ENCODE results near the gene TRAF3IP1. TPM values are rescaled to one million over a fixed set of nuclear protein-coding genes. Genes with fewer than 3 reads are reported as not detected.

The TRAF3IP1 gene
- total RNA-seq, 6 donors from 2014 or later: 14.0 to 26.8 (median 18.8) TPM

DNA sequence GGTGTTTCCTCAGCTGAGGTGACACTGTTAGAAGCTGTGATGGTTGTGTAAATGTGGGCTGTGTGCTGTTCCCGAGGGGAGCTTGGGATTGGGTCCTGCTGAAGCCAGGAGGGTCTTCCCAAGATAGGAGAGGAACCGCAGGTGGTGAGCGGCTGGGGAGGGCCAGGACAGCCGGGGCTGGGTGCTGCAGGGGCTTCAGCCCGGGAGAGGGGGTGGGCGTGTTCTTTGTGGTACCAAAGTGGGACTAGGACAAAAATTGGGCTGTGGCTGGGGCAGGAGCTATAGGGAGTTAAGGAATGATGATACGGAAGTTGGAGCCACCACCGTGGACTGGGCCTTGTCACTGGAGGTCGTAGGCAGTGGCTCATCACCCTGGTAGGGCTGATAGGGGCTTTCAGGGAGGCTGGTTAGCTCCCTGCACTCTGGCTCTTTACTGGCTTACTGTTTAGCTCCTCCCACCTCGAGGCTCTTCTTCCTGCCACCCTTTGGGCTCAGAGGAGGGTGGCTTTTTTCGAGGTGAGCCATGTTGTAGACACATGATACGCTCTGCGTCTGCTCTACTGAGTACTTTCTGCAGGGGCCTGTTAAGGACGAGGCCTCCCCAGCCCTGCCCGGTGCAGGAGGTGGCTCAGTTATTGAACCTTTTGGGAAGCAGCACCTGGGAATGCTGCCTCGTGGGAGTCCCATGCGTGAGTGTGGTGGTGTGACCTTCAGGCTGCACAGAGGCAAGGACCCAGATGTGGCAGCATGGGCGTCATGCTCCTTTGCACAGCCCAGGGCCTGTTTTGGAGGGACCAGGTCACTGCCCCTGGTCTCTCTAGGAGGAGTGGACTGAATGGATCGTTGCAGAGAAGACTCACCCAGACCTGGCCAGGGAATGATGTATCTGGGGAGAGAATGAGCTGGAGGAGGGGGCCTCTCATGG lies 128.0 kb downstream of the TRAF3IP1 start:
- TF ChIP-seq, protein P1, sequence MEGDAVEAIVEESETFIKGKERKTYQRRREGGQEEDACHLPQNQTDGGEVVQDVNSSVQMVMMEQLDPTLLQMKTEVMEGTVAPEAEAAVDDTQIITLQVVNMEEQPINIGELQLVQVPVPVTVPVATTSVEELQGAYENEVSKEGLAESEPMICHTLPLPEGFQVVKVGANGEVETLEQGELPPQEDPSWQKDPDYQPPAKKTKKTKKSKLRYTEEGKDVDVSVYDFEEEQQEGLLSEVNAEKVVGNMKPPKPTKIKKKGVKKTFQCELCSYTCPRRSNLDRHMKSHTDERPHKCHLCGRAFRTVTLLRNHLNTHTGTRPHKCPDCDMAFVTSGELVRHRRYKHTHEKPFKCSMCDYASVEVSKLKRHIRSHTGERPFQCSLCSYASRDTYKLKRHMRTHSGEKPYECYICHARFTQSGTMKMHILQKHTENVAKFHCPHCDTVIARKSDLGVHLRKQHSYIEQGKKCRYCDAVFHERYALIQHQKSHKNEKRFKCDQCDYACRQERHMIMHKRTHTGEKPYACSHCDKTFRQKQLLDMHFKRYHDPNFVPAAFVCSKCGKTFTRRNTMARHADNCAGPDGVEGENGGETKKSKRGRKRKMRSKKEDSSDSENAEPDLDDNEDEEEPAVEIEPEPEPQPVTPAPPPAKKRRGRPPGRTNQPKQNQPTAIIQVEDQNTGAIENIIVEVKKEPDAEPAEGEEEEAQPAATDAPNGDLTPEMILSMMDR (IDR thresholded peaks at IDR 0.05): no peak
- no peak for TF ChIP-seq POLR2AphosphoS5 (IDR thresholded peaks at IDR 0.05)
- ATAC-seq (ENCODE audit: low FRiP score in 2 of 2): no peak
- peaks cover 29 to 83% (median 62%) of the 10 kb centered on the region in 4 donors for H3K36me3 ChIP-seq
- peaks cover 0 to 12% (median 9%) of the 10 kb centered on the region in 4 donors for H3K4me1 ChIP-seq
- peak overlapping the region in 1 of 4 donors; percentile 9 for H3K27ac ChIP-seq
- no peaks in the 10 kb centered on the region for H3K27me3 ChIP-seq
- H3K9me3 ChIP-seq: no peaks in the 10 kb centered on the region
- H3K4me3 ChIP-seq: no peak overlapping the region
- 89 to 96% methylated on average over 10 to 19 of the region's 19 CpGs for WGBS, 2 donors
- no peak for DNase-seq

DNA sequence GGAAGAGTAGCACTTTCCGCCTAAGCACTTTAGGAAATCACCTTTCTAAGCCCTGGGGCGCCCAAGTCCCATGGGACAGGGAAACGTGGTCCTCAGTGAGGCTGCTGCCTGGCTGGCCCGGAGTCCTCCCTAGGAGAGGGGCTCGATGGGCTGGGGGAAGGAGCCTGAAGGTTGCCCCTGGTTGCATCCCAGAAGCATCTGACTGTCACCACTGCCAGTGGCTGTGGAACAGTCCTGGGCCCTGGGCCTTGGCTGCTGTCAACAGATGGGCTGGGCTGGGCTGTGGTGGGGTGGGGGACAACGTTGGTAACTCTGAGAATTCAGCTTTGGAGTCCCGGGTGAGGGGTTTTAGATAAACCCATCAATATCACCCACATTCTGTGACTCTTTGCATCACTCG lies 128.9 kb downstream of the TRAF3IP1 start:
- DNase-seq: no peak
- no peak for ATAC-seq (ENCODE audit: low FRiP score in 2 of 2)
- Histone ChIP-seq H3K27ac (peak overlapping the region in 3 of 4 donors; percentile 1 to 40 (median 9)), H3K9me3 (no peaks in the 10 kb centered on the region), H3K27me3 (no peaks in the 10 kb centered on the region), H3K36me3 (peaks cover 26 to 80% (median 60%) of the 10 kb centered on the region in 4 donors), H3K4me1 (peaks cover 0 to 12% (median 9%) of the 10 kb centered on the region in 4 donors), H3K4me3 (no peak overlapping the region)
- WGBS, 2 donors: 86 to 91% methylated on average over 4 to 6 of the region's 8 CpGs
- TF ChIP-seq, protein P1 (IDR thresholded peaks at IDR 0.05): no peak
- no peak for TF ChIP-seq EP300 (IDR thresholded peaks at IDR 0.05)
- TF ChIP-seq POLR2A (IDR thresholded peaks at IDR 0.05): no peak
- no peak for TF ChIP-seq POLR2AphosphoS5 (IDR thresholded peaks at IDR 0.05)

DNA sequence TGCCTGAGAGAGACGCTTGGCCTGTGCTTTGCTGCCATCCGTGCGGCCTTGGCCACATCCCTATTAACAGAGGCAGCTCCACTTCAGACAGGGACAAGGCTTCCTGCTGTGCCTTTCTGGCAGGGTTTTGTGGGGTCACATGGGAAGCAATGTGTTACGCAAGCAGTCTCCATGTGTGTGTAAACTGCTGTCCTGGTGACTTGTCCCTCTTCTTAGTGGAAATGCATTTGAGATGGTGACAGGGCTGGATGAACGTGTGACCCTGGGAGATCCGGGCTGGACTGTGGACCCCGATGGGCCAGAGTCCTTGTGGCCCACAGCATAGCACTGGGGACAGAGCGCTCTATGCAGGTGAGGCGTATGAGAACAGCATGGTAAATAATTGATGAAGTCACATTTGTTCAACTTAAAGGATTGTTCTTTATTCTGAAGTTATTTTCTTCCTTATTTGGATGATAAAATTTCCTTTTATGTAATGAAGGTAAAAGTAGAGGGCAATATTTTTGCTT lies 129.6 kb downstream of the TRAF3IP1 start:
- Histone ChIP-seq H3K27ac (peak overlapping the region in 2 of 4 donors; percentile 13 to 46), H3K27me3 (no peaks in the 10 kb centered on the region), H3K36me3 (peaks cover 19 to 72% (median 53%) of the 10 kb centered on the region in 4 donors), H3K9me3 (no peaks in the 10 kb centered on the region), H3K4me3 (no peak overlapping the region), H3K4me1 (peaks cover 0 to 12% (median 9%) of the 10 kb centered on the region in 4 donors)
- WGBS, 2 donors: 59 to 60% methylated on average over 9 of the region's 9 CpGs
- DNase-seq (peak in 1 of 2 donors; percentile 90), ATAC-seq (ENCODE audit: low FRiP score in 2 of 2) (peak; percentile 70 to 81)
- TF ChIP-seq, protein P1 (IDR thresholded peaks at IDR 0.05): no peak
- TF ChIP-seq EP300 (IDR thresholded peaks at IDR 0.05): peak in 1 of 4 donors; percentile 15
- peak; percentile 47 to 78 for TF ChIP-seq POLR2AphosphoS5 (IDR thresholded peaks at IDR 0.05)

DNA sequence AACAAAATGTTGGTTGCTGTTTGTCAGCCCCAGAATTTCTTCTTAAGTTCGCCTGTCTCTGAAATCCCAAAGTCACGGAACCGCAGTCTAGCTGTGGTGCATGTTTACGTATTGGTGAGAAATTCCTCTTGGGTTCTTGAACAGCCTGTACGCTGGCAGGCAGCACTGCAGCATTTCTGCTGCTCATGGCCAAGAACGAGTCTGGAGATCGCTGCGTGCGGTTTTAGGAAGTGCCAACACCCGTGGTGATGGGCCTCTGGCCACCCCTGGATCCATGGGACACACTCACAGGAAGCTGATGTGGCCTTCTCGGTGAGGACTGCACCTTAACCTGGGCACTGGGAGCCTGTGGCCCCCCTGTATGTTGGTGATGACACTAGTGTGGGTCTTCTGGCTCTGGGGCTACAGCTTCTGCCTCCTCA lies 130.1 kb downstream of the TRAF3IP1 start:
- WGBS, 2 donors: 75 to 79% methylated on average over 9 to 11 of the region's 11 CpGs
- H3K27ac ChIP-seq: peak overlapping the region in 2 of 4 donors; percentile 13 to 46
- no peak for DNase-seq
- H3K36me3 ChIP-seq: peaks cover 15 to 67% (median 48%) of the 10 kb centered on the region in 4 donors
- no peaks in the 10 kb centered on the region for H3K27me3 ChIP-seq
- TF ChIP-seq POLR2A (IDR thresholded peaks at IDR 0.05): no peak
- TF ChIP-seq, protein P1 (IDR thresholded peaks at IDR 0.05): no peak
- no peak for TF ChIP-seq EP300 (IDR thresholded peaks at IDR 0.05)
- TF ChIP-seq POLR2AphosphoS5 (IDR thresholded peaks at IDR 0.05): no peak
- H3K4me1 ChIP-seq: peaks cover 0 to 12% (median 9%) of the 10 kb centered on the region in 4 donors
- H3K4me3 ChIP-seq: no peak overlapping the region
- ATAC-seq (ENCODE audit: low FRiP score in 2 of 2): no peak
- no peaks in the 10 kb centered on the region for H3K9me3 ChIP-seq

Small RNA genes lying within 50 kb of the gene (small RNA-seq; reads per million reads assigned to genes)
- 0 reads per million in 4 donors for gene RNU6-234P

Other genes starting within 250 kb of the TRAF3IP1 start
- gene ESPNL, start 220.2 kb upstream of the TRAF3IP1 start, total RNA-seq: 1 to 10 TPM in 1 of 6 donors, under 1 TPM in 3, not detected in 2; 0.10 to 3.1 (median 0.38) TPM
- gene KLHL30, start 181.8 kb upstream of the TRAF3IP1 start, total RNA-seq: 1 to 10 TPM in 2 of 6 donors, under 1 TPM in 2, not detected in 2; 0.30 to 1.3 (median 0.97) TPM
- gene ERFE, start 161.5 kb upstream of the TRAF3IP1 start, total RNA-seq: 1 to 10 TPM in 1 of 6 donors, under 1 TPM in 2, not detected in 3; 0.30 to 1.1 (median 0.43) TPM
- gene ILKAP, start 116.8 kb upstream of the TRAF3IP1 start, total RNA-seq: 10 to 100 TPM; 35.2 to 67.1 (median 40.7) TPM
- gene HES6, start 80.5 kb upstream of the TRAF3IP1 start, total RNA-seq: 10 to 100 TPM in 3 of 6 donors, 1 to 10 TPM in 3; 5.2 to 15.8 (median 9.4) TPM
- 10 to 100 TPM; 12.9 to 28.7 (median 18.1) TPM for gene PER2, start 31.9 kb upstream of the TRAF3IP1 start, total RNA-seq
- gene ASB1, start 106.4 kb downstream of the TRAF3IP1 start, total RNA-seq: 10 to 100 TPM; 12.7 to 29.4 (median 24.3) TPM